Testis (tissue), 3 donors: ENCODE data around the gene IFIT1. TPM values are rescaled to one million over a fixed set of nuclear protein-coding genes. Genes with fewer than 3 reads are reported as not detected.
"Not testable (repeated sequence)": the region's sequence is repeated elsewhere in the genome, so short reads cannot be mapped to it uniquely, and the experiment has no call there.

ENCODE experiments used
- DNase-seq: peaks from one replicate; pipeline ENCODE4 v3.0.0-alpha.2; 2019
- H3K27ac ChIP-seq, 2 donors: fragments of 200-600 bp; sonication (generic); one replicate each; pipeline ENCODE4 v1.5.1; 2019
- H3K27me3 ChIP-seq: fragments of 200-600 bp; sonication (generic); one replicate; pipeline ENCODE4 v1.5.1; 2019
- H3K36me3 ChIP-seq: fragments of 200-600 bp; sonication (generic); one replicate; pipeline ENCODE4 v1.5.1; 2017; ENCODE audit warnings: low read depth; ENCODE audit errors: missing control alignments
- H3K4me1 ChIP-seq: fragments of 200-600 bp; sonication (generic); one replicate; pipeline ENCODE4 v1.5.1; 2019
- H3K4me3 ChIP-seq, 2 donors: fragments of 200-600 bp; sonication (generic); one replicate each; pipeline ENCODE4 v1.5.1; 2017 to 2019
- H3K9me3 ChIP-seq: fragments of 200-600 bp; sonication (generic); one replicate; pipeline ENCODE4 v1.5.1; 2017
- CTCF ChIP-seq, 3 experiments: fragments of 450-650 bp in 2 of 3; fragments of 200-600 bp in 1 of 3; sonication (generic) in 1 of 3; IDR thresholded peaks; one replicate each; pipeline ENCODE4 v1.5.1; 2016 to 2019; ENCODE audit warnings: antibody characterized with exemption in 3 of 3, mild to moderate bottlenecking in 2 of 3, moderate library complexity in 1 of 3
- POLR2A ChIP-seq: fragments of 450-650 bp; IDR thresholded peaks from one replicate; pipeline ENCODE4 v1.6.1; 2017; ENCODE audit warnings: antibody characterized with exemption, mild to moderate bottlenecking, moderate library complexity
- WGBS, 2 donors: methylation state at CpG; one replicate each; pipeline ENCODE4 v1.1.5; 2018; 5-methylcytosine and 5-hydroxymethylcytosine counted together
- intact Hi-C: fragments of 100-400 bp; cut with DNase I; formaldehyde crosslinking; loops from one replicate; pipeline ENCODE4 v1.15.1; 2023; ENCODE audit warnings: low total_unique reads
- polyA plus RNA-seq: library from polyadenylated mRNA; stranded (reverse); fragments of 350-450 nt; fragmentation: Illumina TruSeq; extraction: RNeasy Lipid Tissue Mini Kit (QIAGEN cat#74804); gene quantifications from one replicate; pipeline ENCODE4 v1.2.3, GENCODE V29; 2014; ENCODE audit warnings: low read depth, low replicate concordance; ENCODE audit not compliant: insufficient read depth
- total RNA-seq, 2 donors: library from RNA; depleted of rRNA; stranded (reverse); fragments of >200 nt; gene quantifications; one replicate each; pipeline ENCODE4 v1.2.3, GENCODE V29; 2016

Gene IFIT1
- total and polyA plus RNA-seq, 3 donors from 2014 or later: 13.1 to 15.3 (median 14.8) TPM

GRCh38 chr10:89346405-89347254, 45.8 kb upstream of the IFIT1 start:
- no peak for DNase-seq
- Histone ChIP-seq H3K27ac (no peak overlapping the region), H3K4me3 (no peak overlapping the region), H3K9me3 (no peaks in the 10 kb centered on the region), H3K36me3 (no peaks in the 10 kb centered on the region), H3K27me3 (no peaks in the 10 kb centered on the region), H3K4me1 (peaks cover 12% of the 10 kb centered on the region)
- 82 to 88% methylated on average over 4 of the region's 4 CpGs for WGBS, 2 donors
- TF ChIP-seq POLR2A (no peak), CTCF (IDR thresholded peaks at IDR 0.05) (no peak)
- intact Hi-C loops: no loop called here

GRCh38 chr10:89347701-89348457, 44.5 kb upstream of the IFIT1 start:
- TF ChIP-seq CTCF (IDR thresholded peaks at IDR 0.05): no peak
- TF ChIP-seq POLR2A: no peak
- no peaks in the 10 kb centered on the region for H3K27me3 ChIP-seq
- DNase-seq: no peak
- H3K4me3 ChIP-seq: no peak overlapping the region
- H3K4me1 ChIP-seq: peaks cover 16% of the 10 kb centered on the region
- peak overlapping the region in 1 of 2 donors; percentile 46 for H3K27ac ChIP-seq
- 70 to 77% methylated on average over 7 of the region's 7 CpGs for WGBS, 2 donors
- no peaks in the 10 kb centered on the region for H3K9me3 ChIP-seq
- intact Hi-C loops: no loop called here
- H3K36me3 ChIP-seq: no peaks in the 10 kb centered on the region

GRCh38 chr10:89348481-89348880, 43.9 kb upstream of the IFIT1 start:
- no peaks in the 10 kb centered on the region for H3K27me3 ChIP-seq
- TF ChIP-seq CTCF (IDR thresholded peaks at IDR 0.05) (no peak), POLR2A (no peak)
- peaks cover 16% of the 10 kb centered on the region for H3K4me1 ChIP-seq
- H3K36me3 ChIP-seq: no peaks in the 10 kb centered on the region
- H3K4me3 ChIP-seq: no peak overlapping the region
- H3K9me3 ChIP-seq: no peaks in the 10 kb centered on the region
- 76 to 81% methylated on average over 5 of the region's 5 CpGs for WGBS, 2 donors
- no peak overlapping the region for H3K27ac ChIP-seq
- intact Hi-C loops: no loop called here
- DNase-seq: no peak

DNA sequence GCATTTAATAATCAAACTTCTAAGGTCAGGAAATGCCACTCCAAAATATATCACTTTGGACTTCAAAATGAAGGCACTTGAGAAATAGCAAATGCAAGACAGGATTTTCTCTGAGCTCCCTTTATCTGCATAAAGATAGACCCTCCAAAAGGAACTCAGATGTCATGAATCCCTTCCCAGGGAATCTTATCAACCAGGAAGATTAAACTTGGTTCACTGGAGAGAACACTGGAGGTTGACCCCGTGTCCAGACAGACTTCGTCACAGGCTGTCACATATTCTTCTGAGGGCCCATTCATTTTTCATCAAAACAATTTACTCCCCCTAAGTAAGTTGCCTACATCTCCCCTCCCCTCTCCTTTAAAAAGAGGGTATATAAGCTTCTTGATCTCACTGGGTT, 43.4 kb upstream of the IFIT1 start:
- no peak for DNase-seq
- Histone ChIP-seq H3K27ac (no peak overlapping the region), H3K4me3 (no peak overlapping the region), H3K36me3 (no peaks in the 10 kb centered on the region), H3K27me3 (no peaks in the 10 kb centered on the region), H3K4me1 (peaks cover 16% of the 10 kb centered on the region), H3K9me3 (no peaks in the 10 kb centered on the region)
- 55 to 75% methylated on average over 2 of the region's 2 CpGs for WGBS, 2 donors
- intact Hi-C loops: no loop called here
- TF ChIP-seq CTCF (IDR thresholded peaks at IDR 0.05) (no peak), POLR2A (no peak)

DNA sequence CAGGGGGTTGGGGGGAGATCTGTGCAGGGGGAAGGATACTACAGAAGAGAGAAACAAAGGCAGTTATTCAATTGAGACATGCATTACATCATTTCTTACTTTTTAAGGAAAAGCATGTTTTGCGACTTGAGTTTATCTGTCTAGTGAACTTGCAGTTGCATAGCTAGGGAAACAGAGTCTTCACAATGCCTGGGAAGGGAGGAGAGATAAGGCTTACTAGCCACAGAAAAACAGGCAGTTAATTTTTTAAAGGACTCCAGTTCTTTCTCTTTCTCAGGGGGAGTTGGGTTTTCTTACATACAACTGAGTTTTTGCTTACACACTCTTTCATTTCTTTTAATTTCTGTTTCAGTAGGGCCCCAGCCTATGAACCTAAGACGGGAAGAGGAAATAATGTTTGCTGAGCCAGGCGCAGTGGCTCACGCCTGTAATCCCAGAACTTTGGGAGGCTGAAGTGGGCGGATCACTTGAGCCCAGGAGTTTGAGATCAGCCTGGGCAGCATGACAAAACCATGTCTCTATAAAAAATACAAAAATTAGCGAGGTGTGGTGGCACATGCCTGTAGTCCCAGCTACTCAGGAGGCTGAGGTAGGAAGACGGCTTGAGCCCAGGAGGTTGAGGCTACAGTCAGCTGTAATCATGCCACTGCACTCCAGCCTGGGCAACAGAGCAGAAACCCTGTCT, 41.6 kb upstream of the IFIT1 start:
- DNase-seq: peak; percentile 32
- H3K4me3 ChIP-seq, intact Hi-C loops, H3K36me3 ChIP-seq, H3K27me3 ChIP-seq, H3K9me3 ChIP-seq: not testable (repeated sequence)
- Histone ChIP-seq H3K4me1 (peaks cover 16% of the 10 kb centered on the region), H3K27ac (peak overlapping the region; percentile 14 to 83)
- 39 to 41% methylated on average over 7 of the region's 7 CpGs for WGBS, 2 donors
